Transverse colon (tissue), 4 donors: ENCODE results near the gene TMEM151A.

Experiments used
- CTCF ChIP-seq, 5 experiments: fragments of 200-600 bp in 3 of 5; fragments of 450-650 bp in 2 of 5; sonication (generic) in 3 of 5; IDR thresholded peaks; 1 replicate in 2 of 5; 2 replicates in 3 of 5; pipeline ENCODE4 v1.5.1; 2016 to 2017; ENCODE audit warnings: antibody characterized with exemption in 5 of 5, inconsistent platforms in 3 of 5, mild to moderate bottlenecking in 2 of 5, moderate library complexity in 1 of 5
- POLR2AphosphoS5 ChIP-seq, 3 donors: sonication (generic); formaldehyde crosslinking; IDR thresholded peaks; one replicate each; pipeline ENCODE4 v1.6.1; 2016; ENCODE audit warnings: antibody characterized with exemption in 3 of 3

GRCh38 chr11:66279092-66279734 lies 12.5 kb upstream of the TMEM151A start:
- TF ChIP-seq CTCF (IDR thresholded peaks at IDR 0.05) (no peak), POLR2AphosphoS5 (IDR thresholded peaks at IDR 0.05) (no peak)
